Body of pancreas (tissue), 4 donors: ENCODE measurements around the gene JOSD1.

Experiments used
- CTCF ChIP-seq, 7 experiments: fragments of 450-650 bp in 4 of 7; fragments of 200-600 bp in 3 of 7; sonication (generic) in 3 of 7; IDR thresholded peaks; one replicate each; pipeline ENCODE4 v1.5.1; 2016 to 2019; ENCODE audit warnings: antibody characterized with exemption in 7 of 7
- POLR2A ChIP-seq, 3 donors: fragments of 450-650 bp; IDR thresholded peaks; one replicate each; pipeline ENCODE4 v1.6.1; 2016; ENCODE audit warnings: antibody characterized with exemption in 3 of 3, mild to moderate bottlenecking in 2 of 3

GRCh38 chr22:38728871-38729796, 28.4 kb upstream of the JOSD1 start:
- TF ChIP-seq CTCF (IDR thresholded peaks at IDR 0.05) (no peak), POLR2A (IDR thresholded peaks at IDR 0.05) (no peak)
